Measurements from ENCODE around the gene DENND4C. TPM values are rescaled to one million over a fixed set of nuclear protein-coding genes. Genes with fewer than 3 reads are reported as not detected.

The DENND4C gene
- 35.6 TPM for total RNA-seq (ENCODE audit: unreplicated experiment)
- long read RNA-seq, partial matches to known transcripts: 0 of 1 reads
- long read RNA-seq, other reads (novel, unspliced or antisense): 1 of 1 reads

DNA sequence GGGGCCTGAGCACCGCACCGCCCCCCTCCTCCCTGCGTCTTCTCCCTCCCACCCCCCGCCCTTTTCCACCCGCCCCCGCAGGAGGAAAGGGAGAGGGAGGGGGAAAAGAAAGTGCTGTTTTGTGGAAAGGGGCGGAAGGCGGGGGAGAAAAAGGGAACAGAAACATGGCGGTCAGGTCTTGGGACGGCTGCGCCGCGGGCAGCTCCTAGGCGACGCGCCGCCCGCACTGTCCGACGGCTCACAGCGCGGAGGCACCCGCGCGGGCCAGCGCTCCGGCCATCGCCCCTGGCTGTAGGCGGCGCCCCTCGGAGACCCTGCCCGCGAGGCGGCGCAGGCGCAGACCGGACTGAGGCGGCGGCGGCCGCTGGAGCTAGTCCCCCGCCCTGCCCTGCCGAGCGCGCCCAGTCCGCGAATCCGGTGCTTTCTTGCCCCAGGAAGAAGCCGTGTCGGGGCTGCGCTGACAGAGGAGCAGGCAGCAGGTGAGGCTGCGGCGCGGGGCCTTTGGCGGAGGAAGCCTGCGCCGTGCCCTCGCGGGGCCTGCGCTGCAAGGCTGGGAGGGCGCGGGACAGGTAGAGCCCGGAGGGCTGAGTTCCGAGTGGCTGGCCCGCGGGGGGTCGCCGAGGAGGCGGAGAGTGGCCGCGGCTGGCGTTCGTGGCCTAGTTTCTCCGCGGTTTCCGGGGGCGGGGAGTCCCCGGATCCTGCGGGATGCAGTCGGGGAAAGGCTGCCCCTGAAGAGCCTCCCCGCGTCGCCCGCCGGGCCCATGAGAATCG lies at the start of gene DENND4C:
TSS of gene DENND4C (plus strand) at position 339 of the 771 bp plus-strand sequence. CDS start 45,482 bp downstream, outside the sequence.
- Mint-ChIP-seq H3K4me3 (ENCODE audit: unreplicated experiment) (peak within 1 kb of the TSS; percentile 92), H3K9me3 (ENCODE audit: unreplicated experiment) (no peaks in the 10 kb centered on the region), H3K27me3 (ENCODE audit: unreplicated experiment) (peaks cover 4% of the 10 kb centered on the region), H3K36me3 (ENCODE audit: low read depth, unreplicated experiment) (no peaks in the 10 kb centered on the region), H3K4me1 (ENCODE audit: unreplicated experiment) (peaks cover 6% of the 10 kb centered on the region), H3K27ac (ENCODE audit: unreplicated experiment) (peak within 1 kb of the TSS; percentile 89)
- TF ChIP-seq, protein P1, sequence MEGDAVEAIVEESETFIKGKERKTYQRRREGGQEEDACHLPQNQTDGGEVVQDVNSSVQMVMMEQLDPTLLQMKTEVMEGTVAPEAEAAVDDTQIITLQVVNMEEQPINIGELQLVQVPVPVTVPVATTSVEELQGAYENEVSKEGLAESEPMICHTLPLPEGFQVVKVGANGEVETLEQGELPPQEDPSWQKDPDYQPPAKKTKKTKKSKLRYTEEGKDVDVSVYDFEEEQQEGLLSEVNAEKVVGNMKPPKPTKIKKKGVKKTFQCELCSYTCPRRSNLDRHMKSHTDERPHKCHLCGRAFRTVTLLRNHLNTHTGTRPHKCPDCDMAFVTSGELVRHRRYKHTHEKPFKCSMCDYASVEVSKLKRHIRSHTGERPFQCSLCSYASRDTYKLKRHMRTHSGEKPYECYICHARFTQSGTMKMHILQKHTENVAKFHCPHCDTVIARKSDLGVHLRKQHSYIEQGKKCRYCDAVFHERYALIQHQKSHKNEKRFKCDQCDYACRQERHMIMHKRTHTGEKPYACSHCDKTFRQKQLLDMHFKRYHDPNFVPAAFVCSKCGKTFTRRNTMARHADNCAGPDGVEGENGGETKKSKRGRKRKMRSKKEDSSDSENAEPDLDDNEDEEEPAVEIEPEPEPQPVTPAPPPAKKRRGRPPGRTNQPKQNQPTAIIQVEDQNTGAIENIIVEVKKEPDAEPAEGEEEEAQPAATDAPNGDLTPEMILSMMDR (IDR thresholded peaks at IDR 0.05; ENCODE audit: unreplicated experiment): no peak
- DNase-seq (ENCODE audit: low spot score): peak; percentile 96

DNA sequence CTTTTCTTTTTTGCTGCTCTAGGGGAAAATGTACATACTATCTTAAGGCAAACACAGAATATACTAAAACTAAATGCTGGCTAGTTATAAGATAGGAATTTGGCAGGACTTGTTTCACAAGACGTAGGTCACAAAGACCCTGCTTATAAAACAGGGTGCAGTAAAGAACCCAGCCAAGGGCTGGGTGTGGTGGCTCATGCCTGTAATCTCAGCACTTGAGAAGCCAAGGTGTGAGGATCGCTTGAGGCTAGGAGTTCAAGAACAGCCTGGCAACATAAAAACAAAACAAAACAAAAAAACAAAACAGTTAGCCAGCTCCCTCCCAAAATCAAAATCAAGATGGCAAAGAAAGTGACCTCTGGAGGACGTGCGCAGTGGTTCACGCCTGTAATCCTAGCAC lies 49.5 kb upstream of the DENND4C start:
- TF ChIP-seq, protein P1 (IDR thresholded peaks at IDR 0.05; ENCODE audit: unreplicated experiment): no peak
- peak overlapping the region; percentile 99 for H3K27ac Mint-ChIP-seq (ENCODE audit: unreplicated experiment)
- no peaks in the 10 kb centered on the region for H3K27me3 Mint-ChIP-seq (ENCODE audit: unreplicated experiment)
- peaks cover 15% of the 10 kb centered on the region for H3K4me1 Mint-ChIP-seq (ENCODE audit: unreplicated experiment)
- no peak for DNase-seq (ENCODE audit: low spot score)
- H3K4me3 Mint-ChIP-seq (ENCODE audit: unreplicated experiment): no peak overlapping the region
- H3K36me3 Mint-ChIP-seq (ENCODE audit: low read depth, unreplicated experiment): peaks cover 3% of the 10 kb centered on the region
- H3K9me3 Mint-ChIP-seq (ENCODE audit: unreplicated experiment): no peaks in the 10 kb centered on the region

DNA sequence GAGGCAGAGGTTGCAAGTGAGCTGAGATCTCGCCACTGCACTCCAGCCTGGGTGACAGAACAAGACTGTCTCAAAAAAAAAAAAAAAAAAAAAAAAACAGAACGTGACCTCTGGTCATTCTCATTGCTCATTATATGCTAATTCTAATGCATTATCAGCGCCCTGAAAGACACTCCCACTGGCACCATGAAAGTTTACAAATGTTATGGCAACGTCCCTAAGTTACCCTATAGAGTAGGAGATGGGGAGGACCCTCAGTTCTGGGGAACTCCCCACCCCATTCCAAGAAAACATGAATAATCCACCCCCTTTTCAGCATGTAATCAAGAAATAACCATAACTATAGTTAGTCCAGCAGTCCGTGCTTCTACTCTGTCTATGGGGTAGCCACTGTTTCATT lies 48.9 kb upstream of the DENND4C start:
- peaks cover 3% of the 10 kb centered on the region for H3K36me3 Mint-ChIP-seq (ENCODE audit: low read depth, unreplicated experiment)
- no peak for DNase-seq (ENCODE audit: low spot score)
- peaks cover 15% of the 10 kb centered on the region for H3K4me1 Mint-ChIP-seq (ENCODE audit: unreplicated experiment)
- TF ChIP-seq, protein P1 (IDR thresholded peaks at IDR 0.05; ENCODE audit: unreplicated experiment): no peak
- H3K9me3 Mint-ChIP-seq (ENCODE audit: unreplicated experiment): no peaks in the 10 kb centered on the region
- no peaks in the 10 kb centered on the region for H3K27me3 Mint-ChIP-seq (ENCODE audit: unreplicated experiment)
- no peak overlapping the region for H3K4me3 Mint-ChIP-seq (ENCODE audit: unreplicated experiment)
- peak overlapping the region; percentile 99 for H3K27ac Mint-ChIP-seq (ENCODE audit: unreplicated experiment)

DNA sequence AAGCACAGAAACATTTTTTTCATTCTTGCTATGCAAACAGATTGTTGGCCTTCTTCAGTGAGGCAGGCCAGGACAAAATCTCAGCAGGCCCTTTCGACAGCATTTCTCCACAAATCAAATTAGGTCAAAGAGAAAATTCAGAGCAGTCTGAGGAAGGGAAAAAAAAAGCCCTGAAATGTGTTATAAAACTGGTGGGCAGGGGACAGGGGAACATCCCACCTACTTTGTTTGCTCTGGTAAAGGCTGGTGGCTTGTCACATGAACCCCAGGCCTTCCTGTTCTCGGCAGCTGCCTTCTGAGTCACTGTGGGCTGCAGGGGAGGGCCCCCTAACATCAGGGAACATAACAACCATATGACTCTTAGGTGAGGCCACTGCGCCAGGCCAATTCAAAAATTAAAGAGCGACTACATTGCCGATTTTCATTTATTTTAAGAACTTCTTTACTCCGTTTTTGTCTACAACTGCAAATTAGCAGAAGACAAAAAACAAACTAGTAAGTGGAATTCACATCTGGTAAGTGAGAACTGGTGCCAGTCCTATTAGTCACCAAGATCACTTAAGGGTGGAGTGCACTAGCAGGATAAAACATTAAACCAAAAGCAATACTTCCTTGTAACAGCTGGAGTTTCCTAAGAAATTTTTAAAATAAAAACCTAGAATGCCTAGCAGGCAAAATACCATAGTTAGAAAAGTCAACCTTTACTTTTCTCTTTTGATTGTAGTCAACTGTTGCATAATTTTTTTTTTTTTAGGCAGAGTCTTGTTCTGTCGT lies 46.2 kb upstream of the DENND4C start:
- Mint-ChIP-seq H3K4me1 (ENCODE audit: unreplicated experiment) (peaks cover 15% of the 10 kb centered on the region), H3K27me3 (ENCODE audit: unreplicated experiment) (no peaks in the 10 kb centered on the region), H3K9me3 (ENCODE audit: unreplicated experiment) (no peaks in the 10 kb centered on the region), H3K36me3 (ENCODE audit: low read depth, unreplicated experiment) (peaks cover 3% of the 10 kb centered on the region), H3K27ac (ENCODE audit: unreplicated experiment) (peak overlapping the region; percentile 82), H3K4me3 (ENCODE audit: unreplicated experiment) (no peak overlapping the region)
- TF ChIP-seq, protein P1 (IDR thresholded peaks at IDR 0.05; ENCODE audit: unreplicated experiment): no peak
- DNase-seq (ENCODE audit: low spot score): no peak
